Amygdala (tissue), 56 donors: ENCODE data around the gene CDV3.

Source experiments
- DNase-seq, 56 donors: peaks; one replicate each; lab custom pipeline; 2025; lab: John Stamatoyannopoulos, UW

Gene CDV3

DNA sequence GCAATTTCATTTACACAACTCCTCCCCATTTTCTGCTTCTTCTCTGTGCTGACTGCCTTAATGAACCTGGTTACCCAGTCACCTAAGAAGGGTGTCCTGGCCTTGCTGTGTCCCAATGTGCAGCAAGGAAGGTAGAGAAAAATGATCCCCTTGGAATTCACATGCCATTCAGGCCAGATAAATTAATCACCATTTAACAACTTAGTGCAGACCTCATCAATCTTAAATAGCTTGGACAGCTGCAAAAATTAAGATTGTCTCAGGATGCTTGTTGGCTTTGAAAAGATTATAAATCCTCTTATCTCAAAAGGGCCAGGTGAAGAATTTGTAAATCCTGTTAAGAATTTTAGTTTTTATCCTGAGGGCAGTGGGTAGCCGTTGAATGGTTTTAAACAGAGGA lies 9.7 kb upstream of the CDV3 start:
- DNase-seq = no peak

- no peak for DNase-seq
Observed at GRCh38 chr3:133568294-133569014, 5.0 kb upstream of the CDV3 start.

DNA sequence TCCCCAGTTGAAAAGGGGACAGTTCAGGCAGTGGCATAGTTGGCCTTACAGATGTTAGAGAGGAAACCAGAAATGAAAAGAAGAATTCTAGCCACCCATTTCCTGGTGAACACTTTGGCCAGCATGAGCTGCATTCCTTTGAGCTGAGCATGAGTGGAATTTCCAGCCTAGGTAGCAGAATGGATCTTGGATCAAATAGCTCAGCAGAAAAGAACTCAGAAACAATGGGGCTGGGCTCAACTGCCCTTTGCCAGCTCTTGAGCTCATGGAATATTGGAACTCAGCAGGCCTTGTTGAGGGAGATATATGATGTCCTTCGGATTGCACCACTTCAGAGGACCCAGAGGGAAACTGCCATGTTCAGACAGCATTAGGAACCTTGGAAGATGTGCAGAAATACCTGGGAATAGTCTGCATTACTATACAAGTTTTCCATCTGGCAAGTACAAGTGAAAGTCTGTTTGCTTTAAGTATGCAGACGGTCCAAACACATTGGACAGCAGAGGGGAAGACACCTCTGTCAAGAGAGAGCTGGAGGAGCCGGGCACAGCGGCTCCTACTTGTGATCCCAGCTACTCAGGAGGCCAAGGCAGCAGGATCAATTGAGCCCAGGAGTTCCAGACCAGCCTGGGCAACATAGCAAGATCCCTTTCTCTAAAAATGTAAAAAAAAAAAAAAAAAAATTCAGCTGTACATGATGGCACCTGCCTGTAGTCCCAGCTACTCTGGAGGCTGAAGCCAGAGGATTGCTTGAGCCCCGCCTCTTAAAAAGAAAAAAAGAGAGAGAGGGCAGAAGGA lies 3.1 kb upstream of the CDV3 start:
- no peak for DNase-seq

DNA sequence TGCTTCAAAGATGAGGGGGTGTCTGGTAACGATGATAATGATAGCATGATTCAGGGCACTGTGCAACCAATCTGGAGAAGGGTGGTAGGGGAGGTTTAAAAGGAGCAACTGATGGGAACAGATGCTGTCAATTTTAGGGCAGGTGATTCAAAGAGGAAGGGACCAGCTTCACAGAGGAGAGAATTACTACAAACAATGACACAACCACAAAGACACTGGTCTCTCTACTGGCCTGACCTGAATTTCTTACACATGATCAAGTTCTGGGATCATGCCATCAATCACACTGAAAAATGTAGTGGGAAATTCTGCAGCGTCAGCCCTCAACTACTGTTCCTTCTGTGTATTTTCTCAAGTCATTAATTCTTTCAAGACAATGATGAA lies 2.6 kb upstream of the CDV3 start:
- DNase-seq = no peak

- no peak for DNase-seq
Observed at GRCh38 chr3:133572158-133573053, 1.1 kb upstream of the CDV3 start.

- DNase-seq = no peak
Observed at GRCh38 chr3:133573054-133573628, 345 bp upstream of the CDV3 start.

DNA sequence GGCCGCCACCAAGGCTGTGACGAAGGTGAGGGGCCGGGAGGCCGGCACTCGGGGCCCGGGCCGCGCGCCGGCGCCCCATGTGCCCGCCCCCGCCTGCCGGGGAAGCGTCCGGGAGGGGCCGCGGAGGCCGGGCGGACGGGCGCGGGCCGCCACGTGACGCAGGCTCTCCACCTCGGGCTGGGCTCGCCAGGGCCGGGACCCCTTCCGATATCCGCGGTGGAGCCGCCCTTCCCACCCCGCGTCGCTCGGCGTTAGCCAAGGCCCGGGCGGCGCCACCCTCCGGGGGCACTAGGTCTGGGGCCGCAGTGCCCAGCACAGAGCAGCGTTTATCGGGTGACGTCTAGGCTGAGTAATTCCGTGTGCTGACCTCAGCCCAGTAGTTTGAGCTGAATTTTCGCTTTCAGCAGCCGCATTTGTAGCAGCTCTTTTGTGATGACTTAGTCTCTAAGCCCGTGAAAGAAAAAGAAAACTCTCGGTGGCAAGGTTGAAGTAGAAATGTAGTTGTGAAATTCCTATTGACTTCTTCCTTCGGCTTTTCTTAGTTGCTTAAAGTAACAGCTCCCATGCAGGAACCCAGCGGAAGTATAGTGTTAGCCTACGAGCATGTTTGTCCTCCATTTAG lies 885 bp downstream of the CDV3 start:
- DNase-seq = no peak

GRCh38 chr3:133575086-133575485 lies 1.6 kb downstream of the CDV3 start:
- DNase-seq = no peak

DNA sequence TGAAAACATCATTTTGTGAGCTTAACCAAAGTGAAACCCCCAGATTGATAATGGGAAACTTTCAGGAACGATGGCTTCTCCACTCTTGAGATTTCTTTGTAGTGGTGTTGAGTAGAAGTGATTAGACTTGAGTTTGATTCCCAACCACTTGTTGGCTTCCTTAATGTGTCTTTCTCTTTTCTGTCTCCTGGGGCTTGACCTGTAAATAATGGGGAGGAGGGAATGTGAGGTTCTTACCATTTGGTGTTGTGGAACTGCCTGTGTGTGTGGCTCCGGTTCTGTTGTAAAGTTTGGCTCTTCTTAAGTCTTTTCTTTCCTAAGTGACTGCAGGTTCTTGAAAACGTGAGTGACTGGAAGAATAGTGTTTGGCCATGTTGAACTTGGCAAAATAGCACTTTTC lies 2.7 kb downstream of the CDV3 start:
- no peak for DNase-seq

- no peak for DNase-seq
Observed at GRCh38 chr3:133578548-133579191, 5.2 kb downstream of the CDV3 start.

GRCh38 chr3:133583396-133583795 lies 9.9 kb downstream of the CDV3 start:
- no peak for DNase-seq

GRCh38 chr3:133588035-133588434 lies 14.5 kb downstream of the CDV3 start:
- no peak for DNase-seq

DNA sequence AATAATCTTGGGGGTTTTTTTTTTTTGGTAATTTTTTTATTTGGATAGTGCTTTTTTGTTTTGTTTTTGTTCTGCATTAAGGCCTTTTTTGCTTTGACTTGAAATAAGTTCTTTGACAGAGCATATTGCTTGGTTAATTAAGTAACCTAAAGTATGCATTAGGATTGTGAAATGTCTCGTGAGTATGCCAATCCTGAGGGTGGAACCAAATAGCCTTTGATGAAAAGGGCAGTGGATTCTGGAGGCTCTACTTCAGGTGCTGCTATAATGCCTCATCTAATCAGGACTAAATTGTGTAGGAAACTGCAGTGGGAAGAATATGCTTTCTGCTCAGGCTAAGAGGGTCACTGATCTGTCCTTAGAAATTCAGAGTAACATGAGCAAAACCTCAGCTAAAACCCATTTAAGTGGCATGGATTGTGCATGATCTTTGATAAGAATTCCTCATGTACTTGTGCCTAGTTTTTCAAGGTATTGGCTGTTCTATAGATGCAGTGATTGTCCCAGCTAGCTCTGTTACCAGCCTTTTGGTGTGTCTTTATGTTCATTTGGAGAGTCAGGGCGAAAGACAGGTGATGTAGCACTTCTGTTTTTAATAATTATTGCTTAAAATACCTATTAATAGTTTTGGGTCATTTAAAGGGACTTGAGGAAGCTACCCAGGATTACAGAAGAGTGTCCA lies 15.4 kb downstream of the CDV3 start:
- no peak for DNase-seq

- no peak for DNase-seq
Observed at GRCh38 chr3:133589503-133589902, 16.0 kb downstream of the CDV3 start.

GRCh38 chr3:133591271-133591742 lies 17.8 kb downstream of the CDV3 start:
- DNase-seq = no peak

DNA sequence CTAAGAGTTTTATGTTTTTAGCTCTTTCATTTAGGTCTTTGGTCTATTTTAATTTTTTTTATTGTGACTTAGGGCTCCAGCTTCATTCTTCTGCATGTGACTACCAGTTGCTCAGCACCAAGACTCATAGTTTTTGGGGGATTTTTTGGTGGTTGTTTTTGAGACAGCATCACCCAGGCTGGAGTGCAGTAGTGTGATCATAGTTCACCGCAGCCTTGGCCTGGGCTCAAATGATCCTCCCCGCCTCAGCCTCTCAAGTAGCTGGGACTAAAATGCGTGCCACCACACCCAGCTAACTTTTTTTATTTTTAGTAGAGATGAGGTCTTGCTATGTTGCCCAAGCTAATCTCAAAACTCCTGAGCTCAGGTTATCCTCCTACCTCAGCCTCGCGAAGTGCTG lies 19.4 kb downstream of the CDV3 start:
- no peak for DNase-seq

DNA sequence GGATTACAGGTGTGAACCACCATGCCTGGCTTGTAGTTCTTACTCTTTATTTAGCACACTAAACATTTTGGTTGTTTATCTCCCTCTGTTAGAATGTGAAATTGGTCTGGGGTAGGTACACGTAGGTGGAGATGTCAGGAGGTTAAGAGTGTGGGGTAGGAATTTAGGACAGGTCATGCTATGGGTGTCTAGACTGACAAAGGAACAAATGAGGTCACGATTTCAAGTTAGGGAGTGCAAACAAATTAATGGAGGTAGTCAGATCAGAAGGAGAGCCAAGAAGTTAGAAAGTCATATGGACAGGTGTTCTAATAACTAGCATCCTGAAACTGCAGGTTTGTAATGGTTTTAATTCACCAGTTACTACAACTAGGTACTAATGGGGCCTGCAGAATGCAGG lies 19.8 kb downstream of the CDV3 start:
- no peak for DNase-seq

DNA sequence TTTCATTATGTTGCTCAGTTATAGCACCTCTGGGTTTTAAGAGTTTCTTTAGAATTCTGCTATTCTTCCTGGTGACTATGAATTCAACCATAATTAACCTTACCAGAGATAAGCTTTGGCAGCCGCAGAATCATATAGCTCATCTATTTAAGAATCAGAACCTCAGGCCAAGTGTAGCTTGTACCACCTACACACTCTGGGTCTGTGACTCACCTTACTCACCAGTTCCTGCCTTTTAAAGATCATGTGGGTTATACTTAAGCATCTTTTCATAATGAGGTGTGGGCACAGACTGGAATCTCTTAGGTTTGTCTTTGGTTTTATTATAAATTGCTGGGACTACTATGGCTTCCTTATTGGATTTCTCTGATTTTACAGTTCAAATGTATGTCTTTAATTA lies 21.9 kb downstream of the CDV3 start:
- DNase-seq = no peak

DNA sequence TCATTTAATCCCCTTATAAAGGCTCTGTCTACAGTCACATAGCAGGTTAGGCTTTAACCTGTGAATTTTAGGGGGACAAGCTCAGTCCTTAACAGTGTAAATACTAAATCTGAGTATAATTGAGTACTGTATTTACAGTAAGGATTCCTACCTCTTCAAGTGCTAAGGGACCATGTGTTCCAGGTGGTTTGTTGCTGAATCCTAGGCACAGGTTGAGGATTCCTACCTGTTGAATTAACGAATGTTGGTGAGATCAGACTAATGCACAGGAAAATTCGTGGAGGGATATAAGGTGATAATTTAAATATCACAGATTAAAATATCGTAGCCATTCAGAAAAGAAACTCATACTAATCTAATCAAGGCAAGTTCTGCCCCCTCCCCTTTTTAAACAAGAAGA lies 24.9 kb downstream of the CDV3 start:
- no peak for DNase-seq
